ENCODE measurements around the gene MMRN2.

The MMRN2 gene

DNA sequence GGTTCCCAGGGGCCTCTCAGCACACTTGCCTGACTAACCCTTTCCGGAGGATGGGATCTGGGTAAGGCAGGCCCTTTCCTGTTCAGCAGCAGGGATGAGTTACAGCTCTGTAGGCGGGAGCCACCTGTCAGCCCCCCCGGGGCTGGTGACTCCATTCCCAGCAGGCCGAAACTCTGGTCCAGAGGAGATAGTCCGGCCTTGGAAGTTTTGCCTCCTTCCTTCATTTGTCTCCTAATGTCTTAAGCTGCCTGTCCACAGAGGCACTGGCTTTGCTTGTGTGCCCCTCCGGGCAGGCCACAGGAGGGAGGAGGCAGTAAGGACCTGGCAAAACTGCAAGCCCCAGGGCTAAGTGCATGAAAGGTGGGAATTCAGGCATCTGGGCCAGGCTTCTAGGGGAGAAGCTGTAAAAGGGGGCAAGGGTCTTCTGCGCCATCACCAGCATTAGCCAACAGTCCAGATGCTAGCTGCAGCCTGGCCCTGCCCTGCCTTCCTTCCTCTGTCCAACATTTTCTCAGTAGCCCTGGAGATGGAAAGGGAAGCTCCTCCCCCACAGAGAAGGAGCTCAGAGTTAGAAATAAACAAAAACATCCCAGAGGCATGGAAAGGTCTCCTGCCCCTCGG is 12.1 kb upstream of the MMRN2 start:
- DNase-seq = no peak

DNA sequence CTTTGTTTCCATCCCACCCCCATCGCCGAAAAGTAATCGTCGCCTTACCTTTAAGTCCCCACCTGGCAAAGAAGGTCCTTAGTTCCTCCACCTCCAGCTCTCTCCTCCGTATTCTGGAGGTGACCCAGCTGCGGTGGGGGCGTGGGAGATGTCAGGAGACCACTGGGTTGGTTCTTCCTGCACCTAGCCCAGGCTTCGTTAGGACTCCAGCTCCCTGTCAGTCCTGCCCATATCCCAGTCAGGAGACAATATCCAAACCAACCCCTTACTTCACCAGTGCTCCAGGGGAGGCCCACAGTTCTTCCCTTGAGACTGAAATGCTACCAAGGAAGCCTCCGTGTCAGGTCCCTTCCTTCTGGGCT is 11.6 kb upstream of the MMRN2 start:
- DNase-seq = no peak

DNA sequence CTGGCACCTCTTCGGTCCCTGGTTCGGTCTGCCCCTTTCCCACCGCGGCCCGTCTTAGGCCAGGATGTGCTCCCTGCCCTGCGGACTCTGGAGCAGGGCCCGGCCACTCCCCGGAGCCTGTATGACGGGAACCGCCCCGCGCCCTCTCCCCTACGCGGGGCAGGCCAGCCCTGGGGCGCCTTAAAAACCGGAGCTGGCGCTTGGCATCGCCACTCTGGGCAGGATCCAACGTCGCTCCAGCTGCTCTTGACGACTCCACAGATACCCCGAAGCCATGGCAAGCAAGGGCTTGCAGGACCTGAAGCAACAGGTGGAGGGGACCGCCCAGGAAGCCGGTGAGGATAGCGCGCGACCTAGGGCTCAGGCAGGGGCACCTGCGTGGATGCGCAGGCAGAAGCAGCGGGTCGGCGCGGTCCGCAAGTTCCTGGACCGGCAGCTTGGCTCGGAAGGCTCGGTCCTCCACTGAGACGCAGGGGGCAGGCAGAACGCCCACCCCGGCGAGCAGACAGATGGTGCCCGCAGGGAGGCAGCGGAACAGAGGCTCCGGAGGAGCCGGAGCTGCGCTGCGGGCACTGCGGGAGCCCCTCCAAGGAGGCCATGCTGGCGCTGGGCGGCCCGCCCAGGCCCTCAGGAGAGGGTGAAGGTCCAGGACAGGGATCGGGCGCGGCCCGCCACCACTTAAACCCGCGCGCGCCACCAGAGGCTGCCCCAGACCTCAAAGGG is 11.0 kb upstream of the MMRN2 start, which contains the start of gene ADIRF:
Gene ADIRF (plus strand): TSS at position 212 of the 723 bp plus-strand sequence. CDS start 63 bp downstream, at position 275.
- DNase-seq = no peak

DNA sequence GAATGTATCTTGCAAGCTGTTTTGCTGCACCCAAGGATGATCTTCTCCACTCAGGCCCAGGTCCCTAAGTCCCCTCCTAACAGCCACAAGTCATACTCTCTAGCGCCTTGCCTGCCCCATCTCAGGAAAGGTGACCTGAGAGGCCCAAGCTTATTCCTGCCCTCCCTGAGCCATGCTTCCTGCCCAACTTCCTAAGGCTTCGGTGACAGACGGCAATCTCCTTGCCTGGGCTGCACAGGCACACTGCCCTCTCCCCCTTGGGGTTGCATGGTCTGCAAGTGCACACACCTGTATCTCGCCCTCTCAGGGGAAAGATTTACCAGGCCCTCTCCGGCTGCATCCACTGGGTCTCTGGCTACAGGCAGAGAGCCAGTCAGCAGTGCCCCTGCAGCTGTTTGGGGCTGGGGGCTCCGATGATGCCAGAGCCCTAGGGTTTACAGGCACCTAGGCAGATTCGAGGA is 10.1 kb upstream of the MMRN2 start:
- no peak for DNase-seq

DNA sequence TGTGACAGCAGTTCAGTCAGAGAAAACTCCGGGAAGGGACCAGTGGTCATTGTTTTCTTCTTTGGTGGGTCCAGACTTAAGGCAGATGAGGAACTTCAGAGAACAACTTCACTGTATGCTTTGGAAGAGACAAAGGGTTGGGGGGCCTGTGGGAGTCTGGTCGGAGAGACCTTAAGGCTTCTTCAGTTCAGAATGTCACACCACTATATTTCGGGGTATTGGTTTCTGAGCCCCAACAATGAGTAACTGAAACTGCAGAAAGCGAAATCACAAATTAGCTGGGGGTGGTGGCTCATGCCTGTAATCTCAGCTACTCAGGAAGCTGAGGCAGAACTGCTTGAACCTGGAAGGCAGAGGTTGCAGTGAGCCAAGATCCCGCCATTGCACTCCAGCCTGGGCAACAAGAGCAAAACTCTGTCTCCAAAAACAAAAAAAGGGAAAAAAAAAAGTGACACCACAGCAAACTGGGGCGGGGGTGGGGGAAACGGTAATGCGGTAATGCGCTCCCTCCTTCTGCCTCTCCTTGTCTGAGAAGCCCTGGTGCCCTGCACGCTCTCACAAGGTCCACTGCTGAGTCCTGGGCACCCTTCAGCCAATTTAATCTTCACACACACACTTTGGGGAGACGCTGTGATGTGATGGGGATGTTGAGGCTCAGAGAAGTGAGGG is 8.7 kb upstream of the MMRN2 start:
- no peak for DNase-seq

DNA sequence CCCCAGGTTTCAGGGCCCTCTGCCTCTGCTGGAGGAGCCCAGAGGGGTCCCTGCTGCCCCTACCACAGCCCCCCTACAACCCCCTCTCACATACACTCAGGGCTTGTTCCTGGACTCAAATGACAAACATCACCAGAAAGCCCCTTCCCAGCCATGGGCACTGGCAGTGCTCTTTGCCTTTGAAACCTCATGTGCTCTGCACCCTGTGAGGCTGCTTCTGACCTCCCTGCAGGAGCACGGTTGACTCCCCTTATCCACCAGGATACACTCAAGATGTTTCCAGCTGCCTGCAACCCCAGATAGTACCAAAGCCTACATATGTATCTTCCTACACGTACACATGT is 7.4 kb upstream of the MMRN2 start:
- DNase-seq = no peak

DNA sequence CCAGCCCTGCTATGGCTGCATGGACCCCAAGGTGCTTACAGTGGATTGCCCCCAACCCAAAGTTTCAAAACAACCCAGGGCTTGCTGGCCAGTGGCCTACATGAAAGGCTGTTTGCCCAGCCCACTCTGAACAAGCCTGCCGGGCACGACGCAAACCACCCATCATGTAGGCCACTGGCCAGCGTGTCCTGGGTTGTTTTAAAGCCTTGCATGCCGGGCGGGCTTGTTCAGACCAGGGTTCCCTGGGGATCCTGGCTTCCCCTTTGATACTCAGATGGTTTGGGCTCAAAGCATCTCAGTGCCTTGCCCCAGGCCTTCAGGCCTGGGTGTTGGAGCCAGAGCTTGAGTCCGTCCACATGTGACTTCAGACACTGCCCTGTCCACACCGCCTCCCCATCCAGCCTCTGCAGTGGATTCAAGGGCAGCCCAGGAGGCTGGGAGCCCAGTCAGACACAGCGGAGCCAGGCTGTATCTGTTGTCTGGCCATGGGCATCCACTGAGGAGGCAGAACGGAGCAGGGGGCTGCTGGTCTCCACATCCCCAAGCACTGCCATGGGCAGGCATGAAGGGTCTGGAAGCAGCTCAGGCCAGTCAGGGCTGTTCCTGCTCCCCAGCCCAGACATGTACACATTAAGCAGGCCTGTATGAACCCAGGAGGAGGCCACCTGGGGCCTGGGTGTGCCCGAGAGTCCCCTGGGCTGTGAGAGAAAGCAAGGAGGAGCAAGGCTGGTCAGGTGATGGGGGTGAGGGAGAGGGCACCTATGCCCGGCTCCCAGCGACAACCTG is 6.8 kb upstream of the MMRN2 start:
- no peak for DNase-seq

DNA sequence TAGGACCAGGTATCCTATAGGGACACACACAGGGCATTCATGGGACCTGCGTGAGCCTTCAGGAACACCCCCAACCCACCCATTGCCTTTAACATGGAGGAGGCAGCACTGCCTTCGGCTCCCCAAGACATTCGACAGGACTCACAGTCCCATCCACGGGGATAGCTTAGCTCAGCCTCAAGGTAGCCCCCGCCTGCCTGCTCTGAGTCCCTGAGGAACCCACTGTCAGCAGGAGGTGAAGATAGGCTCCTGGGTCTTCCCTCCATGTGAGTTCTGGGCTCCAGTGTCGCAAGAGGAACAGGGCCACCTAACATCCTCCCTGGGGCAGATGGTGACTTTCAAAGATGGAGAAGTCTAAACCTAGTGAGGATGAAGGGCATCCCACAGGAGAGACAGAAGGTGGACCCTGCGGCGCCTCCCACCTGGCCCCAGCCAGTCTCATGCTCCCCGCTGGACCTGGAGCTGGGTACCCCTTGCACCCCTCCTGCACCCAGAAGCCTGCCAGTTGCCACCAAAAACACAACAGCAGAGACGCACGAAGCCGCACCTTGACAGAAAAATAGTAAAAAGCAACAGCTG is 6.0 kb upstream of the MMRN2 start:
- no peak for DNase-seq

DNA sequence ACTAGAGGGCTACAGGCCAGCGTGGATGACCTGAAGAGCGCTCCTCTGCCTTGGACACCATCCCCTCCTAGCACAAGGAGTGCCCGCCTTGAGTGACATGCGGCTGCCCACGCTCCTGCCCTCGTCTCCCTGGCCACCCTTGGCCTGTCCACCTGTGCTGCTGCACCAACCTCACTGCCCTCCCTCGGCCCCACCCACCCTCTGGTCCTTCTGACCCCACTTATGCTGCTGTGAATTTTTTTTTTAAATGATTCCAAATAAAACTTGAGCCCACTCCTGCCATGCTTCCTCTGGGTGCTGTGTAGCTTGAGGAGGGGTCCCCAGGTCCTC is 5.5 kb upstream of the MMRN2 start:
- no peak for DNase-seq

DNA sequence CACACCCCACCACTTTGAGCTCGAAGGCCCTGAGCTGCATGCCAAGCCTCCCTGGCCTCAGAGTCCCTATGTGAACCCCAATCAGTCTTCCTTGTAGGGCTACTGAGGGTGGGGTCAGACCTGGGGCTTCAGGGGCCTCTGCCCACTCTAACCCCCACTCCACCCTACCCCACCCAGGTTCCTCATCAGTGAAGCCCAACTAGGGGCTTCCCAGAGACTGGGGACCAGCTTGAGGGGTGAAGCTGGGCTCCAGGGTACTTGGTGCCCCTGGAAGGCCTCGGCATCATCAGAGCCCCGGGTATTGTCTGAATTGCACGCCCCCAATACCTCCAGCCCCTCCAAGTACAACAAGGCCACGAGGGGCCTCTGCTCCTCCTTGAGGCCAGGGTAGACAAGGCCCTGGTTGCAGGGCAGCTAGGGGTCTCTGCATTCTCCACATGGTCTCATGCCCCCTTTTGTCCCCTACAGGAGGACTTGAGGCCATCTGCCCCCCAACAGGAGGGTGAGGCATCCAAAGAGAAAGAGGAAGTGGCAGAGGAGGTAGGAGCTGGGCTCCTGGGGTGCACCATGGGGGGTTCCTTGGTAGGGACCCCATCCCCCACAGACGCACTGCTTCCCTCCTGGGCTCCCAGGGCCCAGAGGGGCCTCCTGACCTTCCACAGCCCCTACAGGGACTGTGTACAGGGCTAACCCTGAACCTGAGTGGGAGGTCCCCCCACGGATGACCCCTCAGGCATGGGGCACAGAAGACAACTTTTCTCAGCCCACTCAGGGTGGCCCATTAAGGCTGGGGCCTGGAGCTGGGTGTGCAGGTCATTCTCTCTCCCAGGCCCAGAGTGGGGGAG is 4.9 kb upstream of the MMRN2 start:
- no peak for DNase-seq

DNA sequence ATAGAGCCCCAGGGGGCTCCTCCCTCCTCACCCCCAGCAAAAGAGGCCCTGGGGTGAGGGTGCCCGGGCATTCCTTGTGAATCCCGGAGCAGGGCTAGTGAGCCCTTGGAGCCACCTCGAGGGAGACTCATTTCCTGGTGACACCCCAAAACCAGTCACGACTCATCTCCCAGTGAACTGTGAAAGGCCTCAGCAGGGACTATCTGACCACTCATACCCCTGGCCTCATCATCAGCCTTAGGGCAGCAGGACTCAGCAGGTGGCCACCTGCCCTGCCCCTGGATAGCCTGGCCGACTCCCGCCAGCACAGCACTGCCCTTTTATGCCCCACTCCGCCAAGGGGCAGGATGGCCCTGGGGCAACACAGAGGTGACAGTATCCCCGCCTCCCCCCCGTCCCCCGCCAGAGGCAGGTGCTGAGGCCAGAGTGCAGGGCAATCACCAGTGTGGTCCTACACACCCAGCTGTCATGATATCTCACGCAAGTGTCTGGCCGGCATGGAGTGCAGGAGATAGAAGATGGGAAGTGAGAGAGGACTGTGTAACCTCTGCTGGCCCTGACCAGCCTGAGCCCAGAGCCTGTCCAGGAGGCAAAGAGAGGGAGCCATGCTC is 4.2 kb upstream of the MMRN2 start:
- no peak for DNase-seq

DNA sequence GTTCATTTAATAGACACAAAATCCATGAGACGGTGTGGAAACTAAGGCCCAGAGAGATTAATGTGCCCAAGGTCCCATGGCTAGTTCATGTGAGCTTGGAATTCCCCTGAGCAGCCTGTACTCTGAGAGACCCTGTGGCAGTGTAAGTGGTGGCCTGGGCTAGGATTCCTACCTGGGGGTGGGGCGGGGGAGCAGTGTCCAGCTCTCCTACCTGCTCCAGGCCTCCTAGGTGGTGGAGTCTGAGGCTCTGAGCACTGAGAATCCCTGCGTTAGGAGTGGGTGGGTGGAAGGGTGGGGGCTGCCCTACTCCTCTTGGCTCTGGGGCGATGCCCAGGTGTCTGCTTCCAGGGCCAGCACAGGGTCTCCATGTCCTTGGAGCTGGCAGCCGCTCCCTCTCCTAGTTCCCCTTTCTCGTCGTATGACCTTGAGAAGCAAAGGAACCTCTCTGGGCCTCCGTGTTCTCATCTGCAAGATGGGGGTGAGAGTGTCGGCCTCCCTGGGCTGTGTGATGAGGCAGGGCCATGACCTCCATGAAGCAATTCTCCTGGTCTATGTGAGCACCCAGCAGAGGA is 3.5 kb upstream of the MMRN2 start:
- no peak for DNase-seq

DNA sequence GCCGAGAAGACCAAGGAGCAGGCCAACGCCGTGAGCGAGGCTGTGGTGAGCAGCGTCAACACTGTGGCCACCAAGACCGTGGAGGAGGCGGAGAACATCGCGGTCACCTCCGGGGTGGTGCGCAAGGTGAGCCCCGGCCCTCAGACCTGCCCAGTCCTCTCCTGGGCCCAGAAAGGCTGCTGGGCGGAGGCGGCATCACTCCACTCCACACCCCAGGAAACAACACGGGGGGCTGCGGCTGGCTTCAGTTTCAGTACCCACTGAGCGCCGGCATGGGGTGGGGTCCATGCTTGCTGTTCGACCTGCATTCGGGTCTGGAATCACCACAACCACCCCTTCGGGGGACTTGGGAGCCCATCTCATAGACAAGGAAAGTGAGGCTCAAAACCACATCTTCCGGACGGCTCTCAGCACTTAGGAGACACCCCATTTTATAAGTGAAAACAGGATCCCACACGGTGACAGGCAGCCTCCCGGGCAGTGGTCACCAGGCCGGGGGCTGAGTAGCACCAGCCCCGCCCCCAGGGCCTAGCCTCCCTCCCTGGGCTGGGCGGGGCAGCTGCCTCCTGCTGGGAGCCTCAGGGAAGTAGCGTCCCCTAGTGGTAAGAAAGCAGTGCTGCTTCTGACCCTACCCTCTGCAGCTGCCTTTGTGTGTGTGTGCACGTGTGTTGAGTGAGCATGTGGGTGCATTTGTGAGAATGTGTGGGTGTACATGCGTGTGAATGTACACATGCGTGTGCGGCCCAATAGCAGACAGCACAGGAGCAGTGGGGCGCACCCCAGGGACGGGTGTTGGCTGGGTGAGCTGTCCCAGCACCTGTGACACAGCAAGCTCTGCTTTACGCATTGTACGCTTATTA is 2.8 kb upstream of the MMRN2 start:
- peak; percentile 55 for DNase-seq

DNA sequence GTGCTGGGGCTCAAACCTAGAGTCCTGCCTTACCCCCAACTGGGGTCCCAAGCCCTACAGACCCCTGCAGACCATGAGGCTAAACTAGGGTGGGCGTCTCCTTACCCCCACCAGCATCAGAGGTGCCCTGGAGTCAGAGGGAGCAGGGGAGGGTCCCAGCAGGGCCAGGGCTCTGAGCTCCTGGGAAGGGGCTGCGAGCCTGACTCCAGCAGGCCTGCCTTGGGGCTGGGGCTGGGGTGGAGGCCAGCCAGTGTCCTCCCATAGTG is 2.3 kb upstream of the MMRN2 start:
- DNase-seq = no peak

DNA sequence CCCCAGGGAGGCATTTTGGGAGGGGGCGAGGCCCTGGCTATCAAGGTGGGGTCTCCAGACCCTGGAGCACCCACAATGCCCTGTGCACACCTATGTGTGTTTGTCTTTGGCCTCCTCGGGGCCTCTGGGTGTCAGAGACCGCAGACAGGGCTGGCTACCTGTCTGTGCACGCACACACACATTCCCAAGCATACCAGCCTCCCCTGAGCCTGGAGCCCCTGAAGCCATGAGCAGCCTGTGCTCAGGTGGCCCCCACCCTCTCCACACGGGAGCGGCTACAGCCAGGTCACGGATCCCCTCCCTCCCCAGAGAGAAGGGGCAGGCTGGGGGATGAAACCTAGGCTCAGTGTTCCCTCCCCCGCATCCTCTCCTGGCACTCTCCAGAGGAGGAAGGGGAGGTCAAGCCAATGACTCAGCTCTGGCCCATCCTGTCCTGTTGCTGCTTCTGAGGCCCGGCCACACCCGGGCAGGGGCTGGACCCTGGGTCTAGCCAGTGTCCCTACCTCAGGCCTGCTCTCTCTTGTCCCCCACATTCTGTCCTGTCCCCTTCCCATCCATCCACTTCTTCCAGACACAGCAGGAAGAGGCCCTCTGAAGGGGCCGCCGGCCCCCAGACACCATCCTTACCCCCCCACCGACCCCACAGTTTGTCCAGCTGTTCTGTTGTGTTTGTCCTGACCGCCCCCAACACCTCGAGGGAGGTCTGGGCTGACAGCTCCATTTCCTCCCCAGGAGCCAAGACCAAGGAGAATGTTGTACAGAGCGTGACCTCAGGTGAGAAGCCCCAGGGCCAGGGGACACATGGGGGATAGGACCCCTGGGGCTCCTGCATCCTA is 1.7 kb upstream of the MMRN2 start:
- no peak for DNase-seq

DNA sequence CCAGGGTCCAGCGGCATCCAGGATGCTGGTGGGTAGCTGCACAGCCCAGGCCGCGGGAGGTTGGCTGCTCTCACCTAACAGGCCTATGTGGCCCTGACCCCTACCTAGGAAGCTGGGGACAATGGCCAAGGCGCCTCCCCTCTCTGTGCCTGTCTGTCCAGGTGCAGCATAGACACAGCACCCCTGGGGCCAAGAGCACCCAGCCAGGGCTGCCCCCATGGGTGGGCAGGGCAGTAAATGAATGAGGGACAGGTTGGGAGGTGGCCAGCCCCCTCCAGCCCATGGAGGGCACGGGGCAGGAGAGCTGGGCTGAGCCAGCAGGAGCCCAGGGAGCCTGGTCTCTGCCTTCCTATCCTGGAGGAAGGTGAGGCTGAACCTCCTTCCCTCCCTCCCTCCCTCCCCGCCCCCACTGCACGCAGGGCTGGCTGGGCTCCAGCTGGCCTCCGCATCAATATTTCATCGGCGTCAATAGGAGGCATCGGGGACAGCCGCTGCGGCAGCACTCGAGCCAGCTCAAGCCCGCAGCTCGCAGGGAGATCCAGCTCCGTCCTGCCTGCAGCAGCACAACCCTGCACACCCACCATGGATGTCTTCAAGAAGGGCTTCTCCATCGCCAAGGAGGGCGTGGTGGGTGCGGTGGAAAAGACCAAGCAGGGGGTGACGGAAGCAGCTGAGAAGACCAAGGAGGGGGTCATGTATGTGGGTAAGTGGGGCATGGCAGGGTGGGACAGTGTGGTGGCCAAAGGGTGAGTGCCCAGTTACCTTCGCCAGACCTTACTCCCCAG is 893 bp upstream of the MMRN2 start, which contains the start of gene SNCG:
Gene SNCG (plus strand): TSS at position 484 of the 785 bp plus-strand sequence. CDS start 99 bp downstream, at position 583.
- DNase-seq = no peak

DNA sequence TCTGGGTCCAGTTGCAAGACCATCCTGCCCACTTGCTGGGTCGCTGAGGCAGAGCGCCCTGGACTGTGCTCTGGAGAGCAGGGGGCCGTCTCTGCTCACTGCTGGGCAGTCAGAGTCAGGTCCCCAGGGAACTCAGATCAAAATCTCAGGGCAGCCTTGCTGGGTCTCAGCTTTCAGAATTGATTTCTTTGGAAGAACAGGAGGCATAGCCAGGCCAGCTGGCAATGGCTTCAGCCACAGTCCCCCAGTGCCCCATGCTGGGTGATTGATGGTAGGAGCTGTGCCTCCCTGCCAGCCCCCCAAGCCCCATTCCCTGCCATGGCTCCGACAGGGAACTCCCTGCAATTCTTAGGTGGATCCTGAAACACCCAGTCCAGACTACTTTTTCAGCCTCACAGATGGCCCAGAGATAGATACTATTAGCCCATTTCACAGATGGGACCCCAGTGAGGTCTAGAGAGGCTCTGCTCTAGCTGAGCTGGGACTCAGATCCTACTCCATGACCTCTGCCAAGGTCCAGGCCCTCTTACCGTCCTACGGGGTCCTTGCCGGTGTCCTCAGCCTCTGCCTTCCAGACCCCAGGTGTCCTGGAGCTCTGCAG is 467 bp downstream of the MMRN2 start:
- no peak for DNase-seq

DNA sequence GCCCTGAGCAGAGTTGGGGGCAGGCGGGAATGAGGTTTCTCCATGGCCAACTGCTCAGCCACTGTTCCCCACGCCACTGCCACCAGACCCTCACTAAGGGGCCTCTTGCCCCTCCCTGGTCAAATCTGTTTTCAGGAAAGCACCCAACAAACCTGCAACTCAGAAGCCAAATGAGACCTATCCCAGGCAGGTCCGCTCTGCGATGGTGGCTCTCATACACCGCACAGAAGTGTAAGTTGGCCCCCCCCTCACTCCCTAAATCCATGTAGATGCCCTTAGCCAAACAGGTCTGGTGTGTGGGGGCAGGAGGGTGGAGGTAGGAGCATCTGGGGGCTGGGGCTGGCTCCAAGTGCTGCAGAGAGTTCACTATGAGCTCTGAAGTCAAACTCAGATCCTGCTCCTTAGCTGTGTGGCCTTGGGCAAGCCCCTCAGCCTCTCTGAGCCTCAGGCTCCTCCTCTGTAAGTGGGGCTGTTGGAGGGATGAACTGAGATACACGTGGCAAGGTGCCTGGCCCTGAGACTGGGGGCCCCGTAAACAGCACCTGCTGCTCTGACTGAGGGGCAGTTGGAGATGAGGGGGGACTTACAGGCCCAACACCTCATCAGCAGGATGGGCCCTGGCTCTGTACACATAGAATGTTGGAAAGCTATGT is 1.1 kb downstream of the MMRN2 start:
- DNase-seq = no peak

Measured in inflammatory macrophage treated with lipopolysaccharide for 4 hours (primary cell).